Measurements from ENCODE around the gene BCL10. TPM values are rescaled to one million over a fixed set of nuclear protein-coding genes. Genes with fewer than 3 reads are reported as not detected.

BCL10 gene
- total RNA-seq, 2 experiments from 2014 or later = 50.0 to 52.0 TPM

DNA sequence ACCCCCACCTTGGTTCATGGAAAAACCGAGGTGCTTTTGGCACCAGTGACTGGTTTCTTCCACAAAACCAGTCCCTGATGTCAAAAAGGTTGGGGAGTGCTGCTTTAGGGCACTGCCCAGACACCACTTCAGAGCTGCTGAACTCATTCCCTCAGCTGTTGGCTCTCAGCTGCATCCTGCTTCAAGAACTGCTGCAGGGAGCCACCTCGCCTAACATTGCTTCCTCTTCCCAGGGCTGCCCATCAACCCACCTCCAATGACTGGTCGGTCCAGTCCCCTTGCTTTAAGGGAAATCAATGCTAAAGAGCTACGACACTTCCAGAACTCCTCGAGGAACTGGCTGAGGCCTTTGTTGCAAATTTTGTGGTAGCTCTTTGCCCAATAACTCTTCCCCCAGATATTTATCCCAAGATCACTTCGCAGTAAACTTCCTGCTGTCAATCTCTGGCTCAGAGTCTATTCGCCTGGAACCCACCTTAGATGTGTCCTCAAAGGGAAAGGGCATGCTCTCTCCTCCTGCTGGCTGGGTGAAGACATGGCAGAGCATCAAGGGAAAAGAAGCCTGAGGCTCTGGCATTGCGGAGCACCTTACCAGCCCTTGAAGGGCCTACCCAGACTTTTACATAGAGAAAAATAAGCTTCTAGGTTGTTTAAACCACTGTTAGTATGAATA is 46.0 kb downstream of the BCL10 start:
- no peaks in the 10 kb centered on the region for H3K36me3 Mint-ChIP-seq (ENCODE audit: low read depth)
- Histone ChIP-seq H3K4me3 (ENCODE audit: low read length) (no peak overlapping the region), H3K27me3 (ENCODE audit: control insufficient read depth in 1 of 2, insufficient read depth in 2 of 2, low read length in 2 of 2) (no peaks in the 10 kb centered on the region), H3K4me1 (ENCODE audit: insufficient read depth, low read length) (no peaks in the 10 kb centered on the region), H3K36me3 (ENCODE audit: insufficient read depth, low read length) (no peaks in the 10 kb centered on the region), H3K27ac (ENCODE audit: low read depth in 1 of 2, low read length in 2 of 2) (no peak overlapping the region), H3K9me3 (ENCODE audit: control insufficient read depth in 1 of 2, insufficient read depth in 1 of 2, low read length in 2 of 2) (no peaks in the 10 kb centered on the region)
- ATAC-seq (ENCODE audit: poor library complexity) (peak; percentile 52), DNase-seq (peak in 2 of 14 experiments; percentile 33 to 40)
- TF ChIP-seq, protein P1, sequence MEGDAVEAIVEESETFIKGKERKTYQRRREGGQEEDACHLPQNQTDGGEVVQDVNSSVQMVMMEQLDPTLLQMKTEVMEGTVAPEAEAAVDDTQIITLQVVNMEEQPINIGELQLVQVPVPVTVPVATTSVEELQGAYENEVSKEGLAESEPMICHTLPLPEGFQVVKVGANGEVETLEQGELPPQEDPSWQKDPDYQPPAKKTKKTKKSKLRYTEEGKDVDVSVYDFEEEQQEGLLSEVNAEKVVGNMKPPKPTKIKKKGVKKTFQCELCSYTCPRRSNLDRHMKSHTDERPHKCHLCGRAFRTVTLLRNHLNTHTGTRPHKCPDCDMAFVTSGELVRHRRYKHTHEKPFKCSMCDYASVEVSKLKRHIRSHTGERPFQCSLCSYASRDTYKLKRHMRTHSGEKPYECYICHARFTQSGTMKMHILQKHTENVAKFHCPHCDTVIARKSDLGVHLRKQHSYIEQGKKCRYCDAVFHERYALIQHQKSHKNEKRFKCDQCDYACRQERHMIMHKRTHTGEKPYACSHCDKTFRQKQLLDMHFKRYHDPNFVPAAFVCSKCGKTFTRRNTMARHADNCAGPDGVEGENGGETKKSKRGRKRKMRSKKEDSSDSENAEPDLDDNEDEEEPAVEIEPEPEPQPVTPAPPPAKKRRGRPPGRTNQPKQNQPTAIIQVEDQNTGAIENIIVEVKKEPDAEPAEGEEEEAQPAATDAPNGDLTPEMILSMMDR (IDR thresholded peaks at IDR 0.05) = peak; percentile 27
- ChIA-PET POLR2A (interaction anchor here (1.7 to 2.0 kb wide), 2 partner anchors 10 to 28 kb away, joined by 4 read pairs; no protein-coding TSS in a partner anchor), CTCF (interaction anchor here (1.4 kb wide), 1 partner anchor 29 kb away, joined by 3 read pairs; no protein-coding TSS in a partner anchor)
- intact Hi-C loops (cut with DNase I, micrococcal nuclease) = no loop called here
- no peaks in the 10 kb centered on the region for H3K27me3 Mint-ChIP-seq
- H3K4me3 Mint-ChIP-seq = no peak overlapping the region
- H3K9me3 Mint-ChIP-seq = no peaks in the 10 kb centered on the region
- no peak overlapping the region for H3K27ac Mint-ChIP-seq
- no peaks in the 10 kb centered on the region for H3K4me1 Mint-ChIP-seq (ENCODE audit: low read depth)

DNA sequence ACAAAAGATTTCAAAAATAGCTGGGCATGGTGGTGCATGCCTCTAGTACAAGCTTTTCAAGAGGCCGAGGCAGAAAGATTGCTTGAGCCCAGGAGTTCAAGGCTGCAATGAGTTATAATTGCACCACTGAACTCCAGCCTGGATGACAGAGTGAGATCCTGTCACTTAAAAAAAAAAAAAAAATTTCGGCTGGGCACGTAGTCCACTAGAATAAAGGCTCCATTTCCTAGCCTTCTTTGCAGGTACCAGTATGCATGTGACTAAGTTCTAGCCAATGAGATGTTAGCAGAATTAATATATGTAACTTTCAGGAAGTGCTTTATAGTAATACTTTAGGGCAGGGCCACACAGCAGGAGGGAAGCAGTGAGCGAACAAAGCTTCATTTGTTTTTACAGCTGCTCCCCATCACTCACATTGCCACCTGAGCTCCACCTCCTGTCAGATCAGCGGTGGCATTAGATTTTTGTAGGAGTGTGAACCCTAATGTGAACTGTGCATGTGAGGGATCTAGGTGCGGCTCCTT is 46.8 kb downstream of the BCL10 start:
- no peak for ATAC-seq (ENCODE audit: poor library complexity)
- no peaks in the 10 kb centered on the region for H3K4me1 Mint-ChIP-seq (ENCODE audit: low read depth)
- POLR2A ChIA-PET = interaction anchor here (1.7 to 2.0 kb wide), 2 partner anchors 10 to 27 kb away, joined by 4 read pairs; no protein-coding TSS in a partner anchor
- TF ChIP-seq, protein P1 (IDR thresholded peaks at IDR 0.05) = no peak
- DNase-seq = no peak
- H3K36me3 Mint-ChIP-seq (ENCODE audit: low read depth) = no peaks in the 10 kb centered on the region
- no peaks in the 10 kb centered on the region for H3K9me3 Mint-ChIP-seq
- no peak overlapping the region for H3K4me3 Mint-ChIP-seq
- Histone ChIP-seq H3K9me3 (ENCODE audit: control insufficient read depth in 1 of 2, insufficient read depth in 1 of 2, low read length in 2 of 2) (no peaks in the 10 kb centered on the region), H3K27ac (ENCODE audit: low read depth in 1 of 2, low read length in 2 of 2) (no peak overlapping the region), H3K36me3 (ENCODE audit: insufficient read depth, low read length) (no peaks in the 10 kb centered on the region), H3K27me3 (ENCODE audit: control insufficient read depth in 1 of 2, insufficient read depth in 2 of 2, low read length in 2 of 2) (no peaks in the 10 kb centered on the region), H3K4me1 (ENCODE audit: insufficient read depth, low read length) (no peaks in the 10 kb centered on the region), H3K4me3 (ENCODE audit: low read length) (no peak overlapping the region)
- intact Hi-C loops (cut with DNase I, micrococcal nuclease) = no loop called here
- H3K27me3 Mint-ChIP-seq = no peaks in the 10 kb centered on the region
- CTCF ChIA-PET = no interaction called here
- H3K27ac Mint-ChIP-seq = no peak overlapping the region

DNA sequence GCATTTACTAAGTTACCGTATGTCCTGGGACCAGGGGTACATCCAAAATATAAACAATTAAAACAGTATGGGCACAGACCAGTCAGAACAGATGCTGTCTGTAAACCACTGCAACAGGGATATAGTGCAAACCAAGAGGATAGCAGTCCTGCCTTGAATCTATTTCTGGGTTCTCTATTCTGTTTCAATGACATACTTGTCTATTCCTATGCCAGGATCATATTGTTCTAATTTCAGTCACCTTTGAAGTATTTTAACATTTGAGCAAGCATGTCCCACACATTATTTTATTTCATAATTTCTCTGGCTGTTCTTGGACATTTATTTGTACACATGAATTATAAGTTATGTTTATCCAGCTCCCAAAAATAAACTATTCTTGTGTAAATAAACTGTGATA is 47.5 kb downstream of the BCL10 start:
- ChIA-PET CTCF (interaction anchor here (0.6 kb wide), 2 partner anchors 121 to 179 kb away, joined by 3 to 5 read pairs; no protein-coding TSS in a partner anchor), POLR2A (interaction anchor here (1.7 kb wide), 1 partner anchor 27 kb away, joined by 4 read pairs; no protein-coding TSS in a partner anchor)
- no peak overlapping the region for H3K27ac Mint-ChIP-seq

More for the DNA sequence above, 47.5 kb downstream of the BCL10 start:
- no peaks in the 10 kb centered on the region for H3K27me3 ChIP-seq (ENCODE audit: control insufficient read depth in 1 of 2, insufficient read depth in 2 of 2, low read length in 2 of 2)
- ATAC-seq (ENCODE audit: poor library complexity) = no peak
- no peak overlapping the region for H3K4me3 ChIP-seq (ENCODE audit: low read length)
- Mint-ChIP-seq H3K36me3 (ENCODE audit: low read depth) (no peaks in the 10 kb centered on the region), H3K27me3 (no peaks in the 10 kb centered on the region), H3K4me1 (ENCODE audit: low read depth) (no peaks in the 10 kb centered on the region), H3K4me3 (no peak overlapping the region), H3K9me3 (no peaks in the 10 kb centered on the region)
- no peak for DNase-seq
- no peaks in the 10 kb centered on the region for H3K36me3 ChIP-seq (ENCODE audit: insufficient read depth, low read length)
- intact Hi-C loops (cut with DNase I, micrococcal nuclease) = no loop called here
- H3K4me1 ChIP-seq (ENCODE audit: insufficient read depth, low read length) = no peaks in the 10 kb centered on the region
- no peaks in the 10 kb centered on the region for H3K9me3 ChIP-seq (ENCODE audit: control insufficient read depth in 1 of 2, insufficient read depth in 1 of 2, low read length in 2 of 2)
- no peak overlapping the region for H3K27ac ChIP-seq (ENCODE audit: low read depth in 1 of 2, low read length in 2 of 2)
- TF ChIP-seq, protein P1 (IDR thresholded peaks at IDR 0.05) = no peak
